ENCODE data around the gene MANF.

Gene MANF

DNA sequence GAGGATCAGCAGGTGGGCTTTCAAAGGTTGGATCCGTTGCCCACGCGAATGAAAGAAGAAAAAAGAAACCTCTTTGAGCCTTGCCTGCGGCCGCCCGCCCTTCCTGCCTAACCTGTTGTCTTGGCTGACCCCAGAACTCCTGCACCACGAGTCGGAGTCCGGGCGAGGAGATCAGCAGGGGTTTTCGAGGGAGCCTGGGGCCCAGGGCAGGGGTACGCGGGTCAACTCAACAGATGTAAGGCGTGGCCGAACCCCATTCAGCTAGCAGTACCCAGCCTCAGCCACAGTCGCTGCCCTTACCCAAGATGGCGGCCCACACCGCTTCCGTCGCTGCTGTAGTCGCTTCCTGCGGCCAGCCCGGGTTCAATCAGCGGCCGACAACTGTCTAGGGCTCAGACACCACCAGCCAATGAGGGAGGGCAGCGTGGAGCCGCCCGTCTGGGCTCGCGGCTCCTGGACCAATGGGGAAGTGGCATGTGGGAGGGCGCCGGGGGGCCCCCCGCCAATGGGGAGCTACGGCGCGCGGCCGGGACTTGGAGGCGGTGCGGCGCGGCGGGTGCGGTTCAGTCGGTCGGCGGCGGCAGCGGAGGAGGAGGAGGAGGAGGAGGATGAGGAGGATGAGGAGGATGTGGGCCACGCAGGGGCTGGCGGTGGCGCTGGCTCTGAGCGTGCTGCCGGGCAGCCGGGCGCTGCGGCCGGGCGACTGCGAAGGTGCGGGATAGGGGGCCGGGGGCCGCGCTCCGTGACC lies at the start of gene MANF:
TSS of gene MANF (plus strand) at position 566 of the 748 bp plus-strand sequence. CDS start at position 618, 52 bp downstream.
- in situ Hi-C loops (cut with MboI; ENCODE audit: low sequenced_read_pairs), result no loop called here

DNA sequence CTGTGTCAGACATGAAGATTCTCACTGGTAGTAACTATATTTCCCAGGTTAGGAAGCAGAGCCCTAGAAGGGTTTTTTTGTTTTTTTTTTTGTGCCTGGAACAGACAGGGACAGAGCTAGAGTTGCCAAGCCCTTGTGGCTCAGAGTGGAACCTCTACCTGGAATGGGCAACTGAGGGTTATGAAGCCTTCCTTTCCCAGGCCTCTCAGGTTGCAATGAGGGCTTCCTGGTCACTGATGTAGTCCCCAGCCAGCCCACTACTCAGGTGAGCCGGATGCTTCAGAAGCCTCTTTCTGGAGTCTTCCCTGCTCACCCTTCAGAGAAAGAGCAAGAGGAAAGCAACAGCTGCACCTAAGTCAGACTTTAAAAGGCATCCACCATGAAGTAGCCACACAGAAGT lies 48.8 kb upstream of the MANF start:
- in situ Hi-C loops (cut with MboI; ENCODE audit: low sequenced_read_pairs), result no loop called here

DNA sequence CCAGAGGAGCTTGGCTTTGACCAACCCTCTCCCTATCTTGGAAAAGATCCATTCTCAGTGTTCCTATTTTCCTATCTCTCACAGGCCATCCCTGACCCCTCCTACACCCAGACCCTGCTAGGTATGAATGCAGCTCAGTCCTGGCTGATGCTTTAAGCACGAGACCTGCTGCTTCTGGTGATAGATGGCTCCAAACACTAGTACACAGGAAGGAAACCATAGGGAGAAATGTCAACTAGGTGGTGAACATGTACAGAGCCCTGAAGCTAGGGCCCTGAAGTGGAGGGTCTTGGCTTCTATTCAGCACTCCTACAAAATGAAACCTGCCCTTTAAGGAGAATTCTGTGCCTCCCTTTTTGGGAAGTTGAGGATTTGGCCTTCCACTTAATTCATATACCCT lies 47.4 kb upstream of the MANF start:
- in situ Hi-C loops (cut with MboI; ENCODE audit: low sequenced_read_pairs), result no loop called here

DNA sequence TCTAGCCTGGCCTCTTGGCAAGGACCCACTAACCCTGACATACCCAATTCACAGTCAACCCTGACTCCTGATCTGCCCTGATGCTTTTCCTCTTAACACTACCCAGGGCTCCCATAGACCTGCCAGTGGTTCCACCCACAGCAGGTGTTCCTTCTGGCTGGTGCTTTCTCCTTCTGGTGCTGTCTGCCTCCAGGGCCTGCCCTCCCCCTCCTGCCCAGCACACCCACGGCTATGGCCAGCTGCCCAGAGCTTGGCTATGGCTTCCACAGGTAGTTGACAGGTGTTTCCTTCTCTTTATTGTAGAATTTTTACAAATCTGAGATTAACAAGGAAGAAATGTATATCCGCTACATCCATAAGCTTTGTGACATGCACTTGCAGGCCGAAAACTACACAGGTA lies 46.5 kb upstream of the MANF start:
- in situ Hi-C loops (cut with MboI; ENCODE audit: low sequenced_read_pairs), result no loop called here

DNA sequence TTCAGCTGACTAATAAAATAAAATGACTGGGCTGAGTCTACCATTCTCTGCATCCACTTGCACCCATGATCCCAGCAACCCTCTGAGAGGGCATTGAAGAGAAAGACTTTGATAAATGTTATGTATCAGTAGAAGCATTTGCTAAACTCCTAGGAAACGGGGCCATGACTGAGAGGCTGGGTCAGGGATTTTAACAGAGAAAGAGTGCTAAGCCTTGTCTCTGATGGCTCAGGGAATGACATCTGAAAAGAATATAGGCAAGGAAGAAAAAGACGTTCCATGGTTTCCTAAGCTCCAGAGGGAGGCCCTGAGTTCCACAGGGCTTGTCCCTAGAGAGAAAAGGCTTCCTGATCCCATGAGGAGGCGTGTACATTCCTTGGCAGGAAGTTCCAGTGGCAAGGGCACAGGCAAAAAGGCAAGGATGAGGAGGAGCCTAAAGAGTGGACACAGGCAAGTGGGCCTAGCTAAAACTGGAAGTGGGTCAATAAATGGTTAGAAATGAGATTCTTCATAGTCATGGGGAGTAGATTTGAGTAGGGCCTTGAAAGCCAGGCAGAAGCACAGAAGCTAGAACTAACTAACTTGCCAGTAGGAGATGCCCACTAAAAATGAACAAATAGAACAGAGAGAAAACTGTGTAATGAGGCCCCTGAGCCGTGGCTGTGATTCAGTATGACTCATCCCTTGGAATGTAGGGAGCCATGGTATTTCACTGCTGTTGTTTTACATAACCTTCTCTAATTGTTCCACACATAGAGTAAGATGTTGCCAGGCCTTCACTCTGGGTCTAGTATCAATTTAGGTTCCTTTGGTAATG lies 44.9 kb upstream of the MANF start:
- in situ Hi-C loops (cut with MboI; ENCODE audit: low sequenced_read_pairs), result no loop called here

DNA sequence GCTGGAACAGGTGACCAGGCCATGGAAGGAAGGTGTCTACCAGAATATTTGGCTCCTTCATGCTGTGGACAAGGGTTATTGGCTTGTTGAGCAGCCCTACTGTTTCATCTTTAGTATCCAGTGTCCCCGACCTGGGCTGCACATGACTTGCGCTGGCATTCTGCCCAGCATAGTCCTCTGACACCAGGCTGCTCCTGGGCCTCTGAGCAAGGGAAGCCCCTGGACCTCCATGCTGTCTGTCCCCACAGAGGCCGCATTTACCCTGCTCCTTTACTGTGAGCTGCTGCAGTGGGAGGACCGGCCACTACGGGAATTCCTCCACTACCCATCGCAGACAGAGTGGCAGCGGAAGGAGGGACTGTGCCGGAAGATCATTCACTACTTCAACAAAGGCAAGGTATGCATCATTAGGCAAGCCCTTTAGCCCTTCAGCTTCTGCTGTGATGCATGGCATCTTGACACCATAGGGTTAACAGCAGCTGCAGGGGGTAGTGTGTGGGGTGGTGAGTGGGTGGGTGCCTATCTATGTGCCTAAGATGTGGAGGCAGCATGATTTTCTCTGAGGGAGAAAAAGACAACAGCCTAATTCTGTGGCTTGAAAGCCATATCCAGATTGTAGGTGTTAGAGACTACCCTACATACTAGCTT lies 44.0 kb upstream of the MANF start:
- in situ Hi-C loops (cut with MboI; ENCODE audit: low sequenced_read_pairs), result no loop called here

DNA sequence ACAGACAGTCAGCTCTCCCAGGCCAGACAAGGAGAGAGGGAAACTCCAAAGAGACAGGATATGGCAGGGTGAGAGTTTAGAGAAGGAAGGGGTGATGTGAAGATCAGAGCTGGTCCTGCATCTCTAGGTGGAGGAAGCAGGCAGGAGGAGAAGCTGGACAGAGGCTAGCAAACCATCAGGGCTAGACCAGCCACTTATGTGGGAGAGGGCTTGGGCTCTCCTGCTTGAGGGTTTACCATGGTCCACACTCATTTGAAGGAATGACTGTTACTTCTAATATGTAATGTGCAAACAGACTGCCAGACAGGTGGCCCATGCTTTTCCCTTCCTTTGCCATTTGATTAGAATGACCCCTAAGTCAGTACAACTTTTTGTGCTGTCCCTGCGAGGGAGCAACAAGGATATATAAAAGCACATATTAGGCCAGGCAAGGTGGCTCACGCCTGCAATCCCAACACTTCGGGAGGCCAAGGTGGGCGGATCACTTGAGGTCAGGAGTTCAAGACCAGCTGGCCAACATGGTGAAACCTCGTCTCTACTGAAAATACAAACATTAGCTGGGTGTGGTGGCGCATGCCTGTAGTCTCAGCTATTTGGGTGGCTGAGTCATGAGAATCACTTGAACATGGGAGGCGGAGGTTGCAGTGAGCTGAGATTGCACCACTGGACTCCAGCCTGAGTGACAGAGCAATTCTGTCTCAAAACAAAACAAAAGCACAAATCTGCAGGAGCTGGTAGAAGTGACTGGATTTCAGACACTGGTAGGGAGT lies 41.0 kb upstream of the MANF start:
- in situ Hi-C loops (cut with MboI; ENCODE audit: low sequenced_read_pairs), result no loop called here

DNA sequence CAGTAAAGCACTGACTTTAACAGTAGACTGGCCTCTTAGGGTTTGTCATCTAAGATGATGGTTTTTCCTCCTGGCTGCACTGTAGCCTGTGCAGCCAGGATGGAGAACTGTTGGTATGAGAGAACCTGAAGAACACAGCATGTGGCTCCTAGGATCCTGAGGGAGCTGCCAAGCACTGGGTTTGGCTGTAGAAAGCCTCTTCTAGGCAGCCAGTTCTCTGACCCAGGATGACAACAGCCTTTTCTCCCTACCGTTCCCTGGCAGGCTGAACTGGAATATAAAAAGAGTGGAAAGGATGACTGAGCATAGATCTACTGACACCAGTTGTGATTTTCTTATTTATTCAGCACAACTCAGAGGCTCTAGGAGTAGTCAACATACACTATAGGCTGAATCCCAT lies 34.3 kb upstream of the MANF start:
- in situ Hi-C loops (cut with MboI; ENCODE audit: low sequenced_read_pairs), result loop anchor here (25.0 kb wide), 1 partner anchor 738 kb away; the partner anchor contains the start of genes CISH and MAPKAPK3

DNA sequence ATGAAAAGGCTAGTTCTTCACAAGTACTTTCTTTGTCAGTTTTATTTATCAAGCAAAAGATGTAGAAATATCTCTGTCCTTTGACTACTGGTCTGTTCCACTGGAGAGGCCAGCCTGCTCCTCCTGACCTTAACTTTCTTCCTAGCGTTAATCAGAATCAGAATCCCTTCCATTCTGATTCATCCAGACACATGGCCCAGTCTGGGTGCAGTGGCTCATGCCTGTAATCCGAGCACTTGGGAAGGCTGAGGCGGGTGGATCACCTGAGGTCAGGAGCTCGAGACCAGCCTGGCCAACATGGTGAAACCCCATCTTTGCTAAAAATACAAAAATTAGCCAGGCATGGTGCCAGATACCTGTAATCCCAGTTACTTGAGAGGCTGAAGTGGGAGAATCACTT lies 32.0 kb upstream of the MANF start:
- in situ Hi-C loops (cut with MboI; ENCODE audit: low sequenced_read_pairs), result loop anchor here (25.0 kb wide), 1 partner anchor 741 kb away; the partner anchor contains the start of genes CISH and MAPKAPK3

DNA sequence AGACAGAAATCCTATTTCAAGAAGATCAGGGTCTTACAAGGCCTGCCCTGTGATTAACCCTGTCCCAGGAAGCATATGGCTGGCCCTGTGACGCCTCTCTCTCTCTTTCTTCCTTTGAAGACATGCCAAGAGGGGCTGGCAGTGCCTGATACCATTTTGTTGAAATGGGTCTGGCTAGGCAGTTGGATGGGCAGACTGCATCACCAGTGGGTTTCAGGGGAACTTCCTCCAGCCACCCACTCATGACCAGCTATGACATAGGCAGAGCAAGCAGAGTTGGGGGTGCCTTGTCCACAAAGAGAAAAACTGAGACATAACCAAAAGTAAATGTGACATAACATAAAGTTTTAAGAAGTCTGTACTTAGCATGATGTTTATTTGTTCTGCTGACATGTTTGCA lies 31.4 kb upstream of the MANF start:
- in situ Hi-C loops (cut with MboI; ENCODE audit: low sequenced_read_pairs), result loop anchor here (25.0 kb wide), 1 partner anchor 741 kb away; the partner anchor contains the start of genes CISH and MAPKAPK3

DNA sequence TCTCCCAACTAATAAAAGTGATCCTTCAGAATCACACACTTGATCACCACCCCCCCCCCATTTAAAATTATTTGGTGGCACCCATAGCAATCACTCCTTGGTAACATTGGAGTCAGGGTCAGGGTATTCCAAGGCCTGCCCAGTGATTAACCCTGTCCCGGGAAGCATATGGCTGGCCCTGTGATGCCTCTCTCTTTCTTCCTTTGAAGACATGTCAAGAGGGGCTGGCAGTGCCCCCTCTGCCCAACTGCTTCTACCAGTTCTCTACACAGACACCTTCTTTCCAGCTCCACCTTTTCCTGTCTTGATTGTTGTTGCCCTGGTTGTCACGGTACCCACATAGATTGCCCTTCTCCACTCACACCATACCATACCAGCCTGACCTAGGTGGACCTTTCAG lies 30.9 kb upstream of the MANF start:
- in situ Hi-C loops (cut with MboI; ENCODE audit: low sequenced_read_pairs), result loop anchor here (25.0 kb wide), 1 partner anchor 742 kb away; the partner anchor contains the start of genes CISH and MAPKAPK3

DNA sequence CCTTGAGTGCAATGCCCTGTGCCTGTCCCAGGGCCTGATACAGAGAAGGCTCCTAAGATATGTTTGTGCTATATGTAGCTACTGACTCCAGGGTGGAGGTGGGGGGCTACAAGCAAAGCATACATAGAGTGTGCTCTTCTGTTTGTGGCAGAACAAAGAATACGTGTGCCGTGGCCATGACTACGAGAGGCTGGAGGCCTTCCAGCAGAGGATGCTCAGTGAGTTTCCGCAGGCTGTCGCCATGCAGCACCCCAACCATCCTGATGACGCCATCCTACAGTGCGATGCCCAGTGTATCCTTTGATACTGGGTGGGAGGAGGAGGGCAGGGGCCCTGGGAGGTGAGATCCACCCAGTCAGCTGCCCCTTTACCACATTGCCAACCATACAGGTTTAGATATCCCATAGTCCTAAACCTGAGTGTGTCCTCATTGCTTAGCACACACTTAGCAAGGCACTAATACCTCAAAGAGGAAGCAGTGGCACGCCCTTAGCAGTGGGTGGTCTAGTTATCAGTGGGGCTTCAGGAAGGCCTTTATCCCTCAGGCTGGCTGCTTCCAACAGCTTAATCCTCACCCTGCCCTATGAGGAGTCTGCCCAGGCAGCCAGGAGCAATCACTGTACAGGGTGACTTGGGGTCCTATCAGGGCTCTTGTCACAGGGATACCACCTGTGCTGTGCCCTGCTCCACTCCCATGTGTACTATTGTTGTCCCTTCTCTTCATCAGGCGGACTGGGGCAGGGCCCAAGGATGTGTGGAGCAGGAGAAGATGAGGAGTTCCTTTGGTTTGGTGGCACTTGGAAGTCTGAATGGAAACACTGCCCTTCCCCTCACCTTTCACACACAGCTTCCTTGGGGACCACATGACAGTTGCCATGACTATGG lies 30.1 kb upstream of the MANF start:
- in situ Hi-C loops (cut with MboI; ENCODE audit: low sequenced_read_pairs), result loop anchor here (25.0 kb wide), 1 partner anchor 743 kb away; the partner anchor contains the start of genes CISH and MAPKAPK3

DNA sequence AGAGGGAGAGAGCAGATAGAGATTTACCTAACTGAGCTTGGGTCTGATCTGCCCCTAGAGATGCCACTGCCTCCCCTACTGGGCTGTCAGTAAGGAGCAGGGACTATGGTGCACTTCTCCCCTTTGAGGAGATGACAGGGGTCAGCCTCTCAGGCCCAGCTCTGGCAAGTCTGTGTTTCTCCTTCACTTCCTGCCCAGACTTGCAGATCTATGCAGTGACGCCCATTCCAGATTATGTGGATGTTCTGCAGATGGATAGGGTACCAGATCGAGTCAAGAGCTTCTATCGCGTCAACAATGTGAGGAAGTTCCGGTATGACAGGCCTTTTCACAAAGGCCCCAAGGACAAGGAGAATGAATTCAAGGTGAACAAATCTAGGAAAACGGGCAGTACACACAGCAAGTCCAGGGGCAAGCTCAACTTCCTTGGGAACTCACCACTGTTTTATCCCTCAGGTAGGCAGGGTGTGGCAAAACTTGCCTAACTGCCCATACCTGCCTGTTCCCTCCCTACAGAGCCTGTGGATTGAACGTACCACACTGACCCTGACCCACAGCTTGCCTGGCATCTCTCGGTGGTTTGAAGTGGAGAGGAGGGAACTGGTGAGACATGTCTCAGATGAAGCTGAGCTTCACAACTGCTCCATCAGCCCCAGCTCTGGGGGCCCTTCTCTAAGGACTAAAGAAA lies 29.1 kb upstream of the MANF start:
- in situ Hi-C loops (cut with MboI; ENCODE audit: low sequenced_read_pairs), result loop anchor here (25.0 kb wide), 1 partner anchor 744 kb away; the partner anchor contains the start of genes CISH and MAPKAPK3

DNA sequence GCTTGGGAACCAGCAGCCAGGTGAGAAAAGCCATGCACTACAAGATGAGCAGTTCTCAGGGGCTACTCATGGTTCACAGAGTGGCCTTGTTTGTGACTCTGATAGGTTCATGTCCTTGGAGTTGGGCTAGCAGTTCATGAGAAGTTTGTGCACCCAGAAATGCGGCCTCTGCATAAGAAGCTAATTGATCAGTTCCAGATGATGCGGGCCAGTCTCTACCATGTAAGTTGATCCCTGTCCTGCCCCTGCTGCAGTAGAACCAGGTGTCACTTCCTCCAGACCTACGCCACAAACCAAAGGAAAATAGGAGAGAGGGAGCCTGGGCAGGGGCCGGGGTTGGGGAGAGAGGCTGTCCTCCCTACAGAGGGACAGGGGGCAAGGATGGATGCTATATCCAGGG lies 27.2 kb upstream of the MANF start:
- in situ Hi-C loops (cut with MboI; ENCODE audit: low sequenced_read_pairs), result loop anchor here (25.0 kb wide), 1 partner anchor 746 kb away; the partner anchor contains the start of genes CISH and MAPKAPK3

DNA sequence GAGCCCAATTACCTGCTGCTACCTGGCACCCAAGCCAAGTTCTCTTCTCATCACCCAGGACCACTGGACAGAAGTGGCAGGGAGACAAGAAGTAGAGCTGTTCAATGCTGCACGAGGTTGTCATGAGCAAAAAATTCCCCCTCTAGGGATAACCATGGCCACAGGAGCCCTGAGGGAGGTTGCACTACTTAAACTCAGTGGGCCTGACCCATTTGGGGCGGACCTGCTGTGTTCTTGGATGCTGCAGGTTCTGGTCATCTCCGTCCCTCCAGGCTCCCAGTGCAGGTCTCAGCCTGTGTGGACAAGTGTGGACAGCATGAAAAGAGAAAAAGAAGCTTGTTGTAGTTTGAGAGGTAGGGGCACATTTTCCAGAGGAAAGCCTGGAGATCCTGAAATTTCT lies 26.1 kb upstream of the MANF start:
- in situ Hi-C loops (cut with MboI; ENCODE audit: low sequenced_read_pairs), result loop anchor here (25.0 kb wide), 1 partner anchor 747 kb away; the partner anchor contains the start of genes CISH and MAPKAPK3

DNA sequence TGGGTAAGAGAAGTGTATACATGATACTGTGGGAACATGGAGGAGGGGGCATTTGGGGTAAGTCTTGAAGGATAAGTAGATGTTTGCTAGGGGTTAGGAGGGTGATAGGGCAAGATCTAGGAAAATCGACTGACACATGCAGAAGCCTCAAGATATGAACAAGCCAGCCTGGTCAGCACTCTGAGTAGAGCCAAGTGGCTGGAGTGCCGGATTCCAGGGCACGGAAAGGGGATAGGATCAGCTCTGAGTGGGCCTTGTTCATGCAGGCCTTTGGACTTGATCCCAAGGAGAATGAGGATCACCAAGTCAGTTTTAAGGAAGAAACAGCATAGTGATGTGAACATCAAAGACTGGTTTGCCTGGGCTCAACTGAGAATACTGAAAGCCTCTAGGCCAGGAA lies 24.3 kb upstream of the MANF start:
- in situ Hi-C loops (cut with MboI; ENCODE audit: low sequenced_read_pairs), result loop anchor here (25.0 kb wide), 1 partner anchor 749 kb away; the partner anchor contains the start of genes CISH and MAPKAPK3

DNA sequence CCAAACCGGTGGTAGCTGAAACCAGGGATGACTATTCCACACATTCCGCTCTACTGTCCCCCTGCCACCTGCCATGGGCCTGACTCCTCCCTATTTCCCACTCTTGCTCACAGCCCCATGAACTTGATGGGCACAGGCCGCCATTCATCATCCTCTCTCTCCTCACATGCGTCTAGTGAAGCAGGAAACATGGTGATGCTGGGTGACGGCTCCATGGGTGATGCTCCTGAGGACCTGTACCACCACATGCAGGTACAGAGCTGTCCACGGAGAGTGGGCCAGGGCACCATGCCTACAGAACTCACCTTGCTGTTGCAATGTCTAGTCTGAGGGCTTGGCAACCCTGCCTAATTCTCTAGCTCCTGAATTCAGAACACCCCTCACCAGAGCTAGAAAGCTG lies 23.3 kb upstream of the MANF start:
- in situ Hi-C loops (cut with MboI; ENCODE audit: low sequenced_read_pairs), result loop anchor here (25.0 kb wide), 1 partner anchor 749 kb away; the partner anchor contains the start of genes CISH and MAPKAPK3

DNA sequence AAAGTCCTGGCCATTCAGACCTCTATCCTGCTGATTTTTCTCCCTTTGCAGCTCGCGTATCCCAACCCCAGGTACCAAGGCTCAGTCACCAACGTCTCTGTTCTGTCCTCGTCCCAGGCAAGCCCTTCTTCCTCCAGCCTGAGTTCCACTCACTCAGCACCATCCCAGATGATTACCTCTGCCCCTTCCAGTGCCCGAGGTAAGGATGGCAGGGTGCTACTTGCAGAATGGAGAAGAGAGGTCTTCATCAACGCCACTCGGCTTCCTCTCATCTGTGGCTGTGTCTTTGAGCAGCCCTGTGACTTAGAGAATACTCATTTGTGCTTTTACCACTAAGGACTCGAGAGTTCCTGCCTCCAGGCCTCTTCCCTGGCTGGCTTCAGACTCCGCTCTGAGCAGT lies 22.6 kb upstream of the MANF start:
- in situ Hi-C loops (cut with MboI; ENCODE audit: low sequenced_read_pairs), result loop anchor here (25.0 kb wide), 1 partner anchor 750 kb away; the partner anchor contains the start of genes CISH and MAPKAPK3

Data from HL-60/S4 (cell line).